ENCODE results near the gene RXRA.

- no peak for TF ChIP-seq CTCF (IDR thresholded peaks at IDR 0.05)
- no peak for TF ChIP-seq ZFX (IDR thresholded peaks at IDR 0.05; ENCODE audit: borderline replicate concordance)
These were observed 42.0 kb upstream of the RXRA start for GRCh38 chr9:134284273-134284672.

All from 22Rv1 (cell line).